GM18520 (cell line): ENCODE results near the gene KCNMB4.

ENCODE experiments used
- ATAC-seq: cut with Tn5 transposase; IDR thresholded peaks from one replicate; pipeline ENCODE4 v1.9.1; 2021; ENCODE audit not compliant: unreplicated experiment

KCNMB4 gene

GRCh38 chr12:70365648-70366518 lies at the start of gene KCNMB4:
KCNMB4 (plus strand) TSS chr12:70366290; CDS start chr12:70366735, 445 bp downstream.
- peak; percentile 64 for ATAC-seq

- peak; percentile 91 for ATAC-seq
Measured at GRCh38 chr12:70317781-70318180, 48.3 kb upstream of the KCNMB4 start.

GRCh38 chr12:70319605-70320004 lies 46.5 kb upstream of the KCNMB4 start:
- no peak for ATAC-seq

- no peak for ATAC-seq
Measured at GRCh38 chr12:70321191-70321590, 44.9 kb upstream of the KCNMB4 start.

GRCh38 chr12:70327541-70327940 lies 38.5 kb upstream of the KCNMB4 start:
- no peak for ATAC-seq

GRCh38 chr12:70329728-70330127 lies 36.4 kb upstream of the KCNMB4 start:
- ATAC-seq = no peak

- ATAC-seq = no peak
Measured at GRCh38 chr12:70330158-70330557, 35.9 kb upstream of the KCNMB4 start.

- ATAC-seq = no peak
Measured at GRCh38 chr12:70332236-70332635, 33.9 kb upstream of the KCNMB4 start.

- no peak for ATAC-seq
Measured at GRCh38 chr12:70334742-70335141, 31.3 kb upstream of the KCNMB4 start.

GRCh38 chr12:70338531-70338930 lies 27.6 kb upstream of the KCNMB4 start:
- ATAC-seq = no peak

GRCh38 chr12:70351076-70351475 lies 15.0 kb upstream of the KCNMB4 start:
- no peak for ATAC-seq

- no peak for ATAC-seq
Measured at GRCh38 chr12:70353780-70354660, 12.1 kb upstream of the KCNMB4 start.

- ATAC-seq = no peak
Measured at GRCh38 chr12:70354787-70355186, 11.3 kb upstream of the KCNMB4 start.

- ATAC-seq = no peak
Measured at GRCh38 chr12:70355972-70356371, 10.1 kb upstream of the KCNMB4 start.

GRCh38 chr12:70359458-70360197 lies 6.5 kb upstream of the KCNMB4 start:
- ATAC-seq = no peak

- no peak for ATAC-seq
Measured at GRCh38 chr12:70360218-70360617, 5.9 kb upstream of the KCNMB4 start.

- no peak for ATAC-seq
Measured at GRCh38 chr12:70364695-70365397, 1.2 kb upstream of the KCNMB4 start.

- no peak for ATAC-seq
Measured at GRCh38 chr12:70365398-70365647, 767 bp upstream of the KCNMB4 start.

- ATAC-seq = peak; percentile 17
Measured at GRCh38 chr12:70366581-70367257, 629 bp downstream of the KCNMB4 start.
